Measurements from ENCODE around the gene CLEC2A. TPM values are rescaled to one million over a fixed set of nuclear protein-coding genes. Genes with fewer than 3 reads are reported as not detected.

CLEC2A gene
- total and polyA plus RNA-seq, 9 of the 15 experiments (the other 6 are each of a cell fraction or from before 2014, with no cell fraction given): not detected

DNA sequence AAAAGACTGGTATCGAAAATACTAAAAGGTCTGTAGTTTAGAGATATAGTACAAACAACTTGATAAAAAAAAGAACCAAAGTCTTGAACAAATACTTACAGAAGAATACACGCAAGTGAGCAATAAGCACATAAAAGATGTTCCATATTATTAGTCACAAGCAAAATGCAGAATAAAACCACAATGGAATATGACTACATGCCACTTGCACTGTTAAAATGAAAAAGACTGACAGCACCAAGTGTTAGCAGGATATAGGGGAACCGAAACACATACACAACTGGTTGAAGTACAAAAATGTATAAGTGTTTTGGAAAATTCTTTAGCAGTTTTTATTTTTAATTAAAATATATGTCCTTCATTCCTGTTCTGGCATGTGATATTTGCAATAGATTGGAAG is 3.6 kb downstream of the CLEC2A start (continued):
- TF ChIP-seq, protein P1, sequence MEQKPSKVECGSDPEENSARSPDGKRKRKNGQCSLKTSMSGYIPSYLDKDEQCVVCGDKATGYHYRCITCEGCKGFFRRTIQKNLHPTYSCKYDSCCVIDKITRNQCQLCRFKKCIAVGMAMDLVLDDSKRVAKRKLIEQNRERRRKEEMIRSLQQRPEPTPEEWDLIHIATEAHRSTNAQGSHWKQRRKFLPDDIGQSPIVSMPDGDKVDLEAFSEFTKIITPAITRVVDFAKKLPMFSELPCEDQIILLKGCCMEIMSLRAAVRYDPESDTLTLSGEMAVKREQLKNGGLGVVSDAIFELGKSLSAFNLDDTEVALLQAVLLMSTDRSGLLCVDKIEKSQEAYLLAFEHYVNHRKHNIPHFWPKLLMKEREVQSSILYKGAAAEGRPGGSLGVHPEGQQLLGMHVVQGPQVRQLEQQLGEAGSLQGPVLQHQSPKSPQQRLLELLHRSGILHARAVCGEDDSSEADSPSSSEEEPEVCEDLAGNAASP (IDR thresholded peaks at IDR 0.05): no peak
- TF ChIP-seq, protein P2, sequence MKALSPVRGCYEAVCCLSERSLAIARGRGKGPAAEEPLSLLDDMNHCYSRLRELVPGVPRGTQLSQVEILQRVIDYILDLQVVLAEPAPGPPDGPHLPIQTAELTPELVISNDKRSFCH (CRISPR knock-in tag; IDR thresholded peaks at IDR 0.05): no peak
- TF ChIP-seq, protein P2 (tag; IDR thresholded peaks at IDR 0.05): no peak
- no peak for TF ChIP-seq ZBTB12 (CRISPR knock-in tag; IDR thresholded peaks at IDR 0.05)
- no peak for TF ChIP-seq ZNF431 (CRISPR knock-in tag; IDR thresholded peaks at IDR 0.05)
- TF ChIP-seq ZMIZ1 (IDR thresholded peaks at IDR 0.05; ENCODE audit: low read depth in 2 of 2, low read length in 2 of 2): no peak
